Peyer's patch (tissue), 4 donors: Measurements from ENCODE around the gene FBXO9. TPM values are rescaled to one million over a fixed set of nuclear protein-coding genes. Genes with fewer than 3 reads are reported as not detected.

Experiments
- DNase-seq, 3 donors: peaks; one replicate each; pipeline ENCODE4 v3.0.0-alpha.2; 2017 to 2019
- H3K27ac ChIP-seq, 4 donors: fragments of 200-600 bp; sonication (generic); one replicate each; pipeline ENCODE4 v1.5.1; 2016 to 2019
- H3K27me3 ChIP-seq, 2 donors: fragments of 200-600 bp; sonication (generic); one replicate each; pipeline ENCODE4 v1.5.1; 2019
- H3K36me3 ChIP-seq, 3 donors: fragments of 200-600 bp; sonication (generic); one replicate each; pipeline ENCODE4 v1.5.1; 2016 to 2019
- H3K4me1 ChIP-seq, 4 donors: fragments of 200-600 bp; sonication (generic); one replicate each; pipeline ENCODE4 v1.5.1; 2016 to 2019
- H3K4me3 ChIP-seq, 4 donors: fragments of 200-600 bp; sonication (generic); 1 replicate in 3 of 4; 2 replicates in 1 of 4; pipeline ENCODE4 v1.5.1; 2016 to 2019; ENCODE audit warnings: mild to moderate bottlenecking in 1 of 4
- H3K9me3 ChIP-seq, 4 donors: fragments of 200-600 bp; sonication (generic); one replicate each; pipeline ENCODE4 v1.5.1; 2016 to 2019; ENCODE audit warnings: mild to moderate bottlenecking in 1 of 4
- POLR2A ChIP-seq, 2 donors: fragments of 450-650 bp; IDR thresholded peaks; one replicate each; pipeline ENCODE4 v1.5.1; 2017; ENCODE audit warnings: antibody characterized with exemption in 2 of 2, mild to moderate bottlenecking in 2 of 2, moderate library complexity in 2 of 2
- total RNA-seq, 4 donors: library from RNA; depleted of rRNA; stranded (reverse); fragments of >200 nt; gene quantifications; one replicate each; pipeline ENCODE4 v1.1.0, GENCODE V29; 2016
- TF ChIP-seq, protein P1 (sequence below), 6 experiments: fragments of 450-650 bp in 4 of 6; fragments of 200-600 bp in 2 of 6; sonication (generic) in 1 of 6; IDR thresholded peaks; one replicate each; pipeline ENCODE4 v1.5.1; 2017 to 2019; ENCODE audit warnings: antibody characterized with exemption in 6 of 6, mild to moderate bottlenecking in 3 of 6, moderate library complexity in 1 of 6

Gene FBXO9
- total RNA-seq, 4 donors from 2014 or later: 62.5 to 109 (median 76.6) TPM

DNA sequence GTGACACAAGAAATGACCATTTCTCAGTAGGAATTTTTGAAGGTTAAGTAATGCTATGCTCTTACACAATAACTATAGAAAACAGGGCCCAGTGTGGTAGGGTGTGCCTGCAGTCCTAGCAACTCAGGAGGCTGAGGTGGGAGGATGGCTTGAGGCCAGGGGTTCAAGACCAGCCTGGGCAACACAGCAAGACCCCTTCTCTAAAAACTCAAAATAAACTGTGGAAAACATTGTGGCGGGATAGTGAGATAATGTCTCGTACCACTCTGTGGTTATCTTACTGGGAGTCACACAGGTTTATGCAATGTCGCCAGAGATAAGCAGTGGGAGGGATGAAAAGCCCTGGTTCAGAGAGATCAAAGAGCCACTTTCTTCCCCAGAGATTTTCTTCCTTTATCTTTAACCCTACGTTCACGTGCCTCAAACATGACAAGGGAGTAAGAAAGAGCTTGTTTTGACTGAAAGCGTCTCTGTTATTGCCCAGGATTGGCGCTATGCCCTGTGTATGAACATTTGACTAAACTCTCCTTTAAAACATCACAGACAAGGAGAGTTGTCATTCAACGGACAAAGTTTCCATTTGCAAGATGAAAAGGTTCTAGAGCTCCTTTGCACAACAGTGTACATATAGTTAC lies 69.5 kb downstream of the FBXO9 start:
- no peak for DNase-seq
- no peaks in the 10 kb centered on the region for H3K4me1 ChIP-seq
- no peaks in the 10 kb centered on the region for H3K36me3 ChIP-seq
- no peak overlapping the region for H3K4me3 ChIP-seq
- H3K27me3 ChIP-seq: no peaks in the 10 kb centered on the region
- no peak overlapping the region for H3K27ac ChIP-seq
- H3K9me3 ChIP-seq: no peaks in the 10 kb centered on the region
- no peak for TF ChIP-seq POLR2A (IDR thresholded peaks at IDR 0.05)
- TF ChIP-seq, protein P1, sequence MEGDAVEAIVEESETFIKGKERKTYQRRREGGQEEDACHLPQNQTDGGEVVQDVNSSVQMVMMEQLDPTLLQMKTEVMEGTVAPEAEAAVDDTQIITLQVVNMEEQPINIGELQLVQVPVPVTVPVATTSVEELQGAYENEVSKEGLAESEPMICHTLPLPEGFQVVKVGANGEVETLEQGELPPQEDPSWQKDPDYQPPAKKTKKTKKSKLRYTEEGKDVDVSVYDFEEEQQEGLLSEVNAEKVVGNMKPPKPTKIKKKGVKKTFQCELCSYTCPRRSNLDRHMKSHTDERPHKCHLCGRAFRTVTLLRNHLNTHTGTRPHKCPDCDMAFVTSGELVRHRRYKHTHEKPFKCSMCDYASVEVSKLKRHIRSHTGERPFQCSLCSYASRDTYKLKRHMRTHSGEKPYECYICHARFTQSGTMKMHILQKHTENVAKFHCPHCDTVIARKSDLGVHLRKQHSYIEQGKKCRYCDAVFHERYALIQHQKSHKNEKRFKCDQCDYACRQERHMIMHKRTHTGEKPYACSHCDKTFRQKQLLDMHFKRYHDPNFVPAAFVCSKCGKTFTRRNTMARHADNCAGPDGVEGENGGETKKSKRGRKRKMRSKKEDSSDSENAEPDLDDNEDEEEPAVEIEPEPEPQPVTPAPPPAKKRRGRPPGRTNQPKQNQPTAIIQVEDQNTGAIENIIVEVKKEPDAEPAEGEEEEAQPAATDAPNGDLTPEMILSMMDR (IDR thresholded peaks at IDR 0.05): no peak

DNA sequence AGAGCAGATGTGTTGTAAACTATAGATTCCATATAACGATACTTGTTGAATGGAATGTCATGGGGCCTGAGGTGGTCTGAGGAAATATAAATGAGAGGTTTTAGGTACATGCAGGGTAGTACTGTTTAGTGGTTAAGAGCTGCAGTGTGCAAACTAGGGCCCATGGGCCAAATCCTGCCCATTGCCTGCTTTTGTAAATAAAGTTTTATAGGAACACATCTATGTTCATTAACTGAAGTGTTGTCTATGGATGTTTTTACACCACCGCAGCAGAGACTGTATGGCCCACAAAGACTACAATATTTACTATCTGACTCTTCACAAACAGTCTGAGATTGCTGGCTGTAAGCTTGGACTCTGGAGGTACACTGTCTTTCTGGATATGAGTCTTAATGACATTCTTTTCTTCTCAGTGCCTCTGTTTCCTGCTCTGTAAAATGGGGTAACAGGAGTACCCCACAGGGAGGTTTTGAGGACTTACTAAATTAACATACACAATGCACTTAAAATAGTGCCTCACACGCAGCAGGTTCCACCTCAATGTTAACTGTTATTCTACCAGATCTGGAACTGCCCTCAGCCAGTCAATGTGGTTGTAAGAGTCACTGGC lies 70.9 kb downstream of the FBXO9 start:
- DNase-seq: no peak
- H3K27ac ChIP-seq: no peak overlapping the region
- no peaks in the 10 kb centered on the region for H3K4me1 ChIP-seq
- TF ChIP-seq POLR2A (IDR thresholded peaks at IDR 0.05): no peak
- TF ChIP-seq, protein P1 (IDR thresholded peaks at IDR 0.05): no peak
- no peak overlapping the region for H3K4me3 ChIP-seq
- H3K9me3 ChIP-seq: no peaks in the 10 kb centered on the region
- no peaks in the 10 kb centered on the region for H3K36me3 ChIP-seq
- no peaks in the 10 kb centered on the region for H3K27me3 ChIP-seq

DNA sequence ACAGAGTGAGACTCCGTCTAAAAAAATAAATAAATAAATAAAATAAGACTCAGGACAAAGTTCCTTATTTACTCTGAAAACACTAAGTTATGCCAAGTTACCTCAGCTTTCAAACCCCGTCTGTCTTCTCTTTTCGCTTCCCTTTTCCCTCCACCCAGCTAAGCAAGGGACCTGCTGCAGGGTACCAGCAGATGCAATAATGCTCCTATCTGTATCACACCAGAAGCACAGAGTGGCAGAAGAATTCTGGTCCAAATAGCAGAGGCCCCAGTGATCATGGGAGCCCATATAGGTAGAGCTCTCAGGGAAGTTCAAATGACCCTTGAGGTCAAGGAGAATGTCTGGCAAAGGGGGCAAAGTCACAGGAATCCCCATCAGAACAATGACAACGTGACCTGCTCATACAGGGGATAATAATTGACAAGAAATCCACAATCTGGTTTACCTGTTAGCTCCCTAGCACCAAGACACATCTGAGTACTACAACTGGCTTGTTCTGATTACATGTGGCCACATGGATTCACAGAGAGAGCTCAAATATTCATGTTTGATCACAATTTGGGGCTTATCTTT lies 74.7 kb downstream of the FBXO9 start:
- H3K27ac ChIP-seq: no peak overlapping the region
- TF ChIP-seq, protein P1 (IDR thresholded peaks at IDR 0.05): no peak
- no peak for TF ChIP-seq POLR2A (IDR thresholded peaks at IDR 0.05)
- no peaks in the 10 kb centered on the region for H3K4me1 ChIP-seq
- no peak overlapping the region for H3K4me3 ChIP-seq
- no peaks in the 10 kb centered on the region for H3K36me3 ChIP-seq
- DNase-seq: no peak
- H3K27me3 ChIP-seq: no peaks in the 10 kb centered on the region
- no peaks in the 10 kb centered on the region for H3K9me3 ChIP-seq

DNA sequence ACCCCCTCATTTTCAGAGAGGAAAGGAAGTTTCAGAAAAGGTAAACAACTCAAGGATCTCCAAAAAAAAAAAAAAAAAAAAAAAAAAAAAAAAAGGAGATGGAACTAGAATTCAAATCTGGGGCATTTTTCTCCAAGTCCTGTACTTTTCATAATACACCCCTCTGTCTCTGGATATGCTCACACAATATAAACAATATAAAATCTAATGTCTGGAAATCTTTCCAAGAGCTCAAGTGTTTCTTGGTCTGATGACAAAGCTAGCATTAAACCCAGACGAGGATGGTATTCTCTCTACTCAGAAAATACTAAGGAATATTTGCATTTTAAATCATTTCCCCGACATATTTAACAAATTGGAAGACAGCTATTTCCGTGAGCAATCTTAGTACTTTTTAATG lies 77.6 kb downstream of the FBXO9 start:
- no peaks in the 10 kb centered on the region for H3K9me3 ChIP-seq
- TF ChIP-seq, protein P1 (IDR thresholded peaks at IDR 0.05): no peak
- TF ChIP-seq POLR2A (IDR thresholded peaks at IDR 0.05): no peak
- H3K4me1 ChIP-seq: no peaks in the 10 kb centered on the region
- no peak overlapping the region for H3K4me3 ChIP-seq
- no peak overlapping the region for H3K27ac ChIP-seq
- H3K36me3 ChIP-seq: no peaks in the 10 kb centered on the region
- no peak for DNase-seq
- no peaks in the 10 kb centered on the region for H3K27me3 ChIP-seq

DNA sequence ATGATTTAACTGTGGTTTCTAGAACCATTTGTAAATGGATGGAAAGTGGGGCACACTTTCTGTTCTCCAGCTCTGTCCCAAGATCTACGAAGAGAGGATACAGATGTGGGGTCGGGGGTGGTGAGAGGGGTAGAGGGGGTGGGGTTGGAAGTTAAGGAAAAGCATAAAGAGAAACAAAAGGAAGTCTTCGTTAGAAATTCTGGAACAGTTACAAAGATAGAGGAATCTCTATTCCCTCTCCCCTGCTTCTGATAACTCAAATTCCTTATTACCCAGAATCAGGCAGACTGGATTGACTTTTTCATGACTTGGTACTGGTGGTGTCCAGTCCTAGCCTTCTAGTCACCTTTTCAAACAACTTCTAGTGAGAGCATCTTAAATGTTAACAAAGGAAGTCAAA lies 78.5 kb downstream of the FBXO9 start:
- Histone ChIP-seq H3K4me3 (no peak overlapping the region), H3K27ac (no peak overlapping the region), H3K9me3 (no peaks in the 10 kb centered on the region), H3K27me3 (no peaks in the 10 kb centered on the region), H3K4me1 (no peaks in the 10 kb centered on the region), H3K36me3 (no peaks in the 10 kb centered on the region)
- no peak for DNase-seq
- TF ChIP-seq POLR2A (IDR thresholded peaks at IDR 0.05): no peak
- TF ChIP-seq, protein P1 (IDR thresholded peaks at IDR 0.05): no peak
